Measurements from ENCODE around the gene PTPRN2.
"Not testable (repeated sequence)": the region's sequence is repeated elsewhere in the genome, so short reads cannot be mapped to it uniquely, and the experiment has no call there.

Gene PTPRN2

GRCh38 chr7:157730614-157731013 is 857.0 kb downstream of the PTPRN2 start:
- H3K4me3 ChIP-seq (ENCODE audit: low read depth, low read length), result no peak overlapping the region
- no peak for TF ChIP-seq CTCF (IDR thresholded peaks at IDR 0.05; ENCODE audit: low read depth, low read length)

GRCh38 chr7:157729566-157729965 is 858.1 kb downstream of the PTPRN2 start:
- H3K4me3 ChIP-seq (ENCODE audit: low read depth, low read length), result no peak overlapping the region
- no peak for TF ChIP-seq CTCF (IDR thresholded peaks at IDR 0.05; ENCODE audit: low read depth, low read length)

- no peak overlapping the region for H3K4me3 ChIP-seq (ENCODE audit: low read depth, low read length)
- no peak for TF ChIP-seq CTCF (IDR thresholded peaks at IDR 0.05; ENCODE audit: low read depth, low read length)
These were observed 859.5 kb downstream of the PTPRN2 start for GRCh38 chr7:157727964-157728615.

- TF ChIP-seq CTCF (IDR thresholded peaks at IDR 0.05; ENCODE audit: low read depth, low read length), result no peak
- H3K4me3 ChIP-seq (ENCODE audit: low read depth, low read length), result no peak overlapping the region
These were observed 860.9 kb downstream of the PTPRN2 start for GRCh38 chr7:157726764-157727163.

- H3K4me3 ChIP-seq (ENCODE audit: low read depth, low read length), result not testable (repeated sequence)
These were observed 862.3 kb downstream of the PTPRN2 start for GRCh38 chr7:157725312-157725711.

GRCh38 chr7:157723205-157723604 is 864.4 kb downstream of the PTPRN2 start:
- H3K4me3 ChIP-seq (ENCODE audit: low read depth, low read length), result no peak overlapping the region
- no peak for TF ChIP-seq CTCF (IDR thresholded peaks at IDR 0.05; ENCODE audit: low read depth, low read length)

- no peak overlapping the region for H3K4me3 ChIP-seq (ENCODE audit: low read depth, low read length)
- no peak for TF ChIP-seq CTCF (IDR thresholded peaks at IDR 0.05; ENCODE audit: low read depth, low read length)
These were observed 865.2 kb downstream of the PTPRN2 start for GRCh38 chr7:157722137-157723060.

All from WI38 (cell line).